Left lung (tissue), 10 donors: ENCODE results near the gene TMEM203. TPM values are rescaled to one million over a fixed set of nuclear protein-coding genes. Genes with fewer than 3 reads are reported as not detected.
A peak's percentile ranks its signal among the peaks of the same experiment; 100 is the strongest.

Experiments
- ATAC-seq: fragments of 200-7000 bp; cut with Tn5 transposase; one replicate; pipeline ENCODE4 v1.9.1; 2020; ENCODE audit warnings: moderate library complexity
- DNase-seq, 4 donors: peaks; one replicate each; pipeline ENCODE4 v3.0.0-alpha.2; 2013 to 2020
- H3K27ac ChIP-seq, 2 donors: fragments of 200-600 bp; sonication (generic) in 1 of 2; one replicate each; pipeline versions ENCODE4 v1.5.0 to v1.8.0; 2020 to 2021
- H3K27me3 ChIP-seq, 2 donors: fragments of 200-600 bp; sonication (generic) in 1 of 2; one replicate each; pipeline versions ENCODE4 v1.5.0 to v1.8.0; 2020 to 2021
- H3K36me3 ChIP-seq, 2 donors: fragments of 200-600 bp; sonication (generic) in 1 of 2; one replicate each; pipeline versions ENCODE4 v1.5.0 to v1.8.0; 2020 to 2021
- H3K4me1 ChIP-seq, 2 donors: fragments of 200-600 bp; one replicate each; pipeline ENCODE4 v1.8.0; 2021
- H3K4me3 ChIP-seq, 2 donors: fragments of 200-600 bp; sonication (generic) in 1 of 2; one replicate each; pipeline versions ENCODE4 v1.5.0 to v1.8.0; 2020 to 2021; ENCODE audit warnings: mild to moderate bottlenecking in 1 of 2
- H3K9me3 ChIP-seq, 2 donors: fragments of 200-600 bp; sonication (generic) in 1 of 2; one replicate each; pipeline versions ENCODE4 v1.5.0 to v1.8.0; 2020 to 2021
- intact Hi-C, 2 donors: fragments of 100-400 bp; cut with DNase I; formaldehyde crosslinking; loops; one replicate each; pipeline versions ENCODE4 v1.11.2 to v1.14.2; 2022
- polyA plus RNA-seq, 6 donors: library from polyadenylated mRNA; unstranded; fragments of 120-200 nt; gene quantifications; one replicate each; pipeline ENCODE4 v1.2.1, GENCODE V29; 2013; ENCODE audit not compliant: insufficient read length in 6 of 6
- total RNA-seq, 2 donors: library from RNA; stranded (reverse); fragmentation: NEBNext Ultra II Directional; extraction: Animal tissue kit (Norgen Biotek cat#: 25700); gene quantifications; one replicate each; pipeline ENCODE4 v1.2.1, GENCODE V29; 2021
- TF ChIP-seq, protein P1 (sequence below), 2 donors: fragments of 200-600 bp; sonication (generic) in 1 of 2; IDR thresholded peaks; one replicate each; pipeline versions ENCODE4 v1.5.0 to v1.8.0; 2021; ENCODE audit warnings: antibody characterized with exemption in 2 of 2
- donor health status: DM: no; HTN: yes; CAD: no.
- donor health status: DM: no; HTN: no; CAD: no.

TMEM203 gene
- total and polyA plus RNA-seq, 8 donors, result 30.4 to 37.8 (median 31.8) TPM

DNA sequence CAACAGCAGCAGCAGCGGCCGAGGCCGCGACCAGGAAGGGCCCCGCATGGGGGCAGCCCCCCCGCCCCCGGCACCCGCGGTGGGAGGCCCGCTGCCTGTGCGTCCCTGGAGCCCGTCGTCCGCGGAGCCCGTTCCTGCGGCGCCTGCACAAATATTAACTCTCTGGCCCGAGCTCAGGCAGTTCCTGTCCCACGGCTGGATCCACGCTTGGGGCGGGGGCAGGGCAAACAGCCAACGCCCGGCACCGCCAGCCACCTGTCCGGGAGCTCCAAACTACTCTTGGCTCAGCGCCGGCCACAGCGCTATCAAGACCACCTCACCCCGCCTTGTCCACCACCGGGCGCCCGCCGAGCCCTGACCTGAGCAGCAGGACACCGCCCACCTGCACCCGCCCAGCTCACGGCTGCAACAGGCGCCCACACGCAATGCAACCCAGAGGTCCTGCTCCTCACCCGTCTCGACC lies 35.5 kb downstream of the TMEM203 start, which contains the start of gene LRRC26:
LRRC26 (minus strand) TSS at position 156 of the 463 bp plus-strand sequence; CDS start at position 48, 108 bp downstream.
- intact Hi-C loops, result no loop called here
- H3K9me3 ChIP-seq, result no peaks in the 10 kb centered on the region
- peaks cover 8 to 22% of the 10 kb centered on the region in 2 donors for H3K4me1 ChIP-seq
- DNase-seq (no peak), ATAC-seq (no peak)
- H3K27ac ChIP-seq, result no peak within 1 kb of the TSS
- TF ChIP-seq, protein P1, sequence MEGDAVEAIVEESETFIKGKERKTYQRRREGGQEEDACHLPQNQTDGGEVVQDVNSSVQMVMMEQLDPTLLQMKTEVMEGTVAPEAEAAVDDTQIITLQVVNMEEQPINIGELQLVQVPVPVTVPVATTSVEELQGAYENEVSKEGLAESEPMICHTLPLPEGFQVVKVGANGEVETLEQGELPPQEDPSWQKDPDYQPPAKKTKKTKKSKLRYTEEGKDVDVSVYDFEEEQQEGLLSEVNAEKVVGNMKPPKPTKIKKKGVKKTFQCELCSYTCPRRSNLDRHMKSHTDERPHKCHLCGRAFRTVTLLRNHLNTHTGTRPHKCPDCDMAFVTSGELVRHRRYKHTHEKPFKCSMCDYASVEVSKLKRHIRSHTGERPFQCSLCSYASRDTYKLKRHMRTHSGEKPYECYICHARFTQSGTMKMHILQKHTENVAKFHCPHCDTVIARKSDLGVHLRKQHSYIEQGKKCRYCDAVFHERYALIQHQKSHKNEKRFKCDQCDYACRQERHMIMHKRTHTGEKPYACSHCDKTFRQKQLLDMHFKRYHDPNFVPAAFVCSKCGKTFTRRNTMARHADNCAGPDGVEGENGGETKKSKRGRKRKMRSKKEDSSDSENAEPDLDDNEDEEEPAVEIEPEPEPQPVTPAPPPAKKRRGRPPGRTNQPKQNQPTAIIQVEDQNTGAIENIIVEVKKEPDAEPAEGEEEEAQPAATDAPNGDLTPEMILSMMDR (IDR thresholded peaks at IDR 0.05), result no peak
- peaks cover 58 to 100% of the 10 kb centered on the region in 2 donors for H3K27me3 ChIP-seq
- H3K36me3 ChIP-seq, result no peaks in the 10 kb centered on the region
- H3K4me3 ChIP-seq, result peak within 1 kb of the TSS; percentile 13 to 29

DNA sequence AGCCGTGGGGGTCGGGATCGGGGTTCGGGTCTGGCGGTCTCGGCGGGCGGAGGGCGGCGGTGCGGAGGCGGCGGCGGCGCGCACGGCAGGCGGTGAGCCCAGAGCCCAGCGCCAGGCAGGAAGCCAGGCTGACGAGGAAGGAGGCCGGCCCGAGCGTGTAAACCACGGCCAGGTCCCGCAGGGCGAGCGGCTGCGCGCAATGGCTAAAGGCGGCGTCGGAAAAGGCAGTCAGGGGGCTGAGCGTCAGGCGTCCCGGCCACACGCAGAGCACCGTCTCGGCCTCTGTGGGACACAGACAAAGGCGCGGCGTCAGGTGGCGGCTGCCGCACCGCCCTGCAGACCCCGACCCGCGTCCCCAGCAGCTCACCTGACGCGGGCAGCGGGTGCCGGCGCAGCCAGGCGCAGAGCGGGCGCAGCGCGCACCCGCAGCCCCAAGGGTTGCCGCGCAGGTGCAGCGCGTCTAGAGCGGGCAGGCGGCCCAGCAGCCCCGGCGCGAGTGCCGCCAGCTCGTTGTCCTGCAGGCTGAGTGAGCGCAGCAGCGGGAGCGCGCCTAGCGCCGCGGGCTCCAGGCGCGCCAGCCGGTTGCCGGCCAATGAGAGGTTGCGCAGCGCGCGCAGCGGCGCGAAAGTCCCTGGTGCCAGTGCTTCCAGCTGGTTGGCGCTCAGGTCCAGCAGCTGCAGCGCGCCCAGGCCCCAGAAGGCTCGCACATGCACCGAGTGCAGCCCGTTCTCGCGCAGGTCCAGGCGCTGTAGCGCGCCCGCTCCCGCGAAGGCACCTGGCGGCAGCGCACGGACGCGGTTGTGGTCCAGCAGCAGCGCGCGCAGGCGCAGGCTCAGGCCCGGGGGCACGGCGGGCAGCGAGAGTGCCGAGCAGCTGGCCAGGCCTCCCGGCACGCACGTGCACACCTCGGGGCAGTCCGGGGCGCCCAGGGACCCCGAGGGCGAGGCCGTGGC lies 36.3 kb downstream of the TMEM203 start:
- Histone ChIP-seq H3K36me3 (no peaks in the 10 kb centered on the region), H3K27me3 (peaks cover 65 to 100% of the 10 kb centered on the region in 2 donors), H3K9me3 (no peaks in the 10 kb centered on the region), H3K4me3 (peak overlapping the region; percentile 13 to 29), H3K4me1 (peaks cover 8 to 22% of the 10 kb centered on the region in 2 donors), H3K27ac (no peak overlapping the region)
- intact Hi-C loops, result no loop called here
- ATAC-seq, result peak; percentile 61
- DNase-seq, result peak in 2 of 4 donors; percentile 35 to 57
- TF ChIP-seq, protein P1 (IDR thresholded peaks at IDR 0.05), result no peak

DNA sequence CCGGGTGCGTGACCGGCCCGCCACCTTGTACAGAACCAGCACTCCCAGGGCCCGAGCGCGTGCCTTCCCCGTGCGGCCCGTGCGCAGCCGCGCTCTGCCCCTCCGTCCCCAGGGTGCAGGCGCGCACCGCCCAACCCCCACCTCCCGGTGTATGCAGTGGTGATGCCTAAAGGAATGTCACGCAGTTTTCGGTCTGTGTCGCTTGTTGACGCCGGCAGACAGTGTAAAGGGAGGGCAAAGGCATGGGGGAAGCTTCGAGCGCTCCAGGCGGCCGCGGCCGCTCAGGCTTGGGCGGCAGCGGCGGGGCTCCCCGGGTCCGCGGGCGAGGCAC lies 36.9 kb downstream of the TMEM203 start:
- TF ChIP-seq, protein P1 (IDR thresholded peaks at IDR 0.05), result no peak
- Histone ChIP-seq H3K27ac (no peak overlapping the region), H3K4me3 (no peak overlapping the region), H3K9me3 (no peaks in the 10 kb centered on the region), H3K36me3 (no peaks in the 10 kb centered on the region), H3K4me1 (peaks cover 8 to 23% of the 10 kb centered on the region in 2 donors), H3K27me3 (peaks cover 72 to 100% of the 10 kb centered on the region in 2 donors)
- ATAC-seq (peak; percentile 17), DNase-seq (no peak)
- intact Hi-C loops, result no loop called here

DNA sequence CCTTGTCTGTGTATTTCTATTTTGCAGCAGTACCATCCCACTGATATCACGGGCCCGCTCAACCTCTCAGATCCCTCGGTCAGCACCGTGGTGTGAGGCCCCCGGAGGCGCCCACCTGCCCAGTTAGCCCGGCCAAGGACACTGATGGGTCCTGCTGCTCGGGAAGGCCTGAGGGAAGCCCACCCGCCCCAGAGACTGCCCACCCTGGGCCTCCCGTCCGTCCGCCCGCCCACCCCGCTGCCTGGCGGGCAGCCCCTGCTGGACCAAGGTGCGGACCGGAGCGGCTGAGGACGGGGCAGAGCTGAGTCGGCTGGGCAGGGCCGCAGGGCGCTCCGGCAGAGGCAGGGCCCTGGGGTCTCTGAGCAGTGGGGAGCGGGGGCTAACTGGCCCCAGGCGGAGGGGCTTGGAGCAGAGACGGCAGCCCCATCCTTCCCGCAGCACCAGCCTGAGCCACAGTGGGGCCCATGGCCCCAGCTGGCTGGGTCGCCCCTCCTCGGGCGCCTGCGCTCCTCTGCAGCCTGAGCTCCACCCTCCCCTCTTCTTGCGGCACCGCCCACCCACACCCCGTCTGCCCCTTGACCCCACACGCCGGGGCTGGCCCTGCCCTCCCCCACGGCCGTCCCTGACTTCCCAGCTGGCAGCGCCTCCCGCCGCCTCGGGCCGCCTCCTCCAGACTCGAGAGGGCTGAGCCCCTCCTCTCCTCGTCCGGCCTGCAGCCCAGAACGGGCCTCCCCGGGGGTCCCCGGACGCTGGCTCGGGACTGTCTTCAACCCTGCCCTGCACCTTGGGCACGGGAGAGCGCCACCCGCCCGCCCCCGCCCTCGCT lies 37.5 kb downstream of the TMEM203 start:
- peaks cover 11 to 29% of the 10 kb centered on the region in 2 donors for H3K4me1 ChIP-seq

More for the DNA sequence above, 37.5 kb downstream of the TMEM203 start:
- TF ChIP-seq, protein P1 (IDR thresholded peaks at IDR 0.05), result no peak
- intact Hi-C loops, result no loop called here
- no peaks in the 10 kb centered on the region for H3K36me3 ChIP-seq
- ATAC-seq (peak; percentile 36), DNase-seq (peak in 1 of 4 donors; percentile 35)
- H3K27me3 ChIP-seq, result peaks cover 78 to 100% of the 10 kb centered on the region in 2 donors
- no peaks in the 10 kb centered on the region for H3K9me3 ChIP-seq
- no peak overlapping the region for H3K27ac ChIP-seq
- H3K4me3 ChIP-seq, result no peak overlapping the region
